HEK293 (cell line): ENCODE measurements around the gene ATF6B.

Experiments
- CTCF ChIA-PET: fragments of 350-600 bp; formaldehyde crosslinking; extraction: SDS; loops from one replicate; lab custom pipeline; 2021; ENCODE audit warnings: antibody characterized with exemption; lab: Yijun Ruan, JAX
- POLR2A ChIA-PET: fragments of 300-600 bp; formaldehyde crosslinking; extraction: SDS; loops from one replicate; lab custom pipeline; 2020; ENCODE audit warnings: antibody characterized with exemption, inconsistent platforms; lab: Yijun Ruan, JAX
- H3K27ac ChIP-seq: fragments of 200-500 bp; sonication (Bioruptor generic); 2 replicates; pipeline ENCODE4 v1.5.1; 2014; ENCODE audit warnings: low read depth, low read length, control low read depth, inconsistent platforms; ENCODE audit errors: extremely low read depth
- H3K36me3 ChIP-seq, 2 experiments: fragments of 200-500 bp in 1 of 2; sonication (Bioruptor generic) in 1 of 2; 1 replicate in 1 of 2; 2 replicates in 1 of 2; pipeline ENCODE4 v1.5.1; 2014 to 2017; ENCODE audit warnings: inconsistent platforms in 2 of 2, low read length in 2 of 2; ENCODE audit not compliant: control insufficient read depth in 2 of 2, insufficient read depth in 1 of 2
- H3K4me1 ChIP-seq: fragments of 200-500 bp; sonication (Bioruptor generic); 2 replicates; pipeline ENCODE4 v1.5.1; 2014; ENCODE audit warnings: mild to moderate bottlenecking, low read length, inconsistent platforms; ENCODE audit not compliant: control insufficient read depth, insufficient read depth
- H3K4me3 ChIP-seq: 2 replicates; pipeline ENCODE4 v1.5.1; 2011; ENCODE audit warnings: low read depth, mild to moderate bottlenecking, control low read depth, low read length, moderate library complexity
- H3K9me3 ChIP-seq: fragments of 200-500 bp; sonication (Bioruptor generic); 2 replicates; pipeline ENCODE4 v1.5.1; 2014; ENCODE audit warnings: low read depth, low read length, inconsistent platforms; ENCODE audit not compliant: control insufficient read depth, insufficient read depth
- AEBP2 ChIP-seq: fragments of 450-650 bp; formaldehyde crosslinking; IDR thresholded peaks from 2 replicates; pipeline ENCODE4 v1.5.1; 2016; ENCODE audit warnings: missing biosample characterization, missing genetic modification characterization, borderline replicate concordance
- KLF1 ChIP-seq: fragments of 450-650 bp; formaldehyde crosslinking; IDR thresholded peaks from 2 replicates; pipeline ENCODE4 v1.5.1; 2016; ENCODE audit warnings: missing biosample characterization, missing genetic modification characterization
- SP7 ChIP-seq: fragments of 450-650 bp; formaldehyde crosslinking; IDR thresholded peaks from 2 replicates; pipeline ENCODE4 v1.5.1; 2016; ENCODE audit warnings: missing biosample characterization, missing genetic modification characterization
- ZBTB44 ChIP-seq: fragments of 450-650 bp; IDR thresholded peaks from 2 replicates; pipeline ENCODE4 v1.5.1; 2018; ENCODE audit warnings: missing biosample characterization, mild to moderate bottlenecking, missing genetic modification characterization
- ZEB2 ChIP-seq: fragments of 450-650 bp; formaldehyde crosslinking; IDR thresholded peaks from 2 replicates; pipeline ENCODE4 v1.5.1; 2016; ENCODE audit warnings: missing biosample characterization, missing genetic modification characterization
- ZNF112 ChIP-seq: fragments of 450-650 bp; formaldehyde crosslinking; IDR thresholded peaks from 2 replicates; pipeline ENCODE4 v1.5.0; 2017; ENCODE audit warnings: missing biosample characterization, missing genetic modification characterization
- ZNF184 ChIP-seq: fragments of 450-650 bp; IDR thresholded peaks from 2 replicates; pipeline ENCODE4 v1.5.1; 2018; ENCODE audit warnings: missing biosample characterization, mild to moderate bottlenecking, missing genetic modification characterization
- ZNF2 ChIP-seq: fragments of 450-650 bp; formaldehyde crosslinking; IDR thresholded peaks from 2 replicates; pipeline ENCODE4 v1.5.1; 2016; ENCODE audit warnings: missing biosample characterization, missing genetic modification characterization
- ZNF23 ChIP-seq: fragments of 450-650 bp; formaldehyde crosslinking; IDR thresholded peaks from 2 replicates; pipeline ENCODE4 v1.5.1; 2016; ENCODE audit warnings: missing biosample characterization, missing genetic modification characterization, borderline replicate concordance
- ZNF335 ChIP-seq: fragments of 450-650 bp; formaldehyde crosslinking; conservative IDR thresholded peaks from 2 replicates; pipeline ENCODE4 v1.5.1; 2016; ENCODE audit warnings: missing biosample characterization, missing genetic modification characterization
- ZNF488 ChIP-seq: fragments of 450-650 bp; formaldehyde crosslinking; IDR thresholded peaks from 2 replicates; pipeline ENCODE4 v1.5.1; 2016; ENCODE audit warnings: missing biosample characterization, missing genetic modification characterization
- ZNF501 ChIP-seq: fragments of 450-650 bp; formaldehyde crosslinking; IDR thresholded peaks from 2 replicates; pipeline ENCODE4 v1.5.1; 2016; ENCODE audit warnings: missing biosample characterization, missing genetic modification characterization
- ZNF76 ChIP-seq: fragments of 450-650 bp; formaldehyde crosslinking; IDR thresholded peaks from 2 replicates; pipeline ENCODE4; 2016; ENCODE audit warnings: low read depth, missing biosample characterization, missing genetic modification characterization, borderline replicate concordance
- ZNF791 ChIP-seq: fragments of 450-650 bp; formaldehyde crosslinking; IDR thresholded peaks from 2 replicates; pipeline ENCODE4 v1.5.1; 2016; ENCODE audit warnings: missing biosample characterization, missing genetic modification characterization
- ZNF830 ChIP-seq: fragments of 450-650 bp; IDR thresholded peaks from 2 replicates; pipeline ENCODE4 v1.5.0; 2018; ENCODE audit warnings: missing biosample characterization, missing genetic modification characterization, low read depth, mild to moderate bottlenecking, moderate library complexity
- TF ChIP-seq, protein P1 (sequence below): fragments of 450-650 bp; formaldehyde crosslinking; IDR thresholded peaks from 2 replicates; pipeline ENCODE4 v1.5.1; 2016; ENCODE audit warnings: missing biosample characterization, missing genetic modification characterization
- TF ChIP-seq, protein P2 (sequence below): fragments of 450-650 bp; formaldehyde crosslinking; IDR thresholded peaks from 2 replicates; pipeline ENCODE4 v1.5.1; 2016; ENCODE audit warnings: missing biosample characterization, missing genetic modification characterization

Gene ATF6B

GRCh38 chr6:32168350-32168749, 40.3 kb upstream of the ATF6B start (continued):
- TF ChIP-seq ZNF23 (no peak), ZNF488 (tag by site-specific recombination) (no peak), ZNF76 (tag by site-specific recombination) (no peak), ZNF2 (tag by site-specific recombination) (no peak), ZNF791 (tag by site-specific recombination) (no peak)
- TF ChIP-seq, all 188 proteins: peak for 0

GRCh38 chr6:32167761-32168262, 39.8 kb upstream of the ATF6B start:
- CTCF ChIA-PET = interaction anchor here (1.0 to 1.9 kb wide), 2 partner anchors 8 to 50 kb away, joined by 3 to 19 read pairs; partner anchors contain the start of gene AGPAT1
- H3K9me3 ChIP-seq = no peaks in the 10 kb centered on the region
- H3K4me1 ChIP-seq = no peaks in the 10 kb centered on the region
- no peak overlapping the region for H3K27ac ChIP-seq
- POLR2A ChIA-PET = interaction anchor here (0.5 to 1.3 kb wide), 4 partner anchors 10 to 18 kb away, joined by 3 to 6 read pairs (median 4); no protein-coding TSS in a partner anchor
- no peak overlapping the region for H3K4me3 ChIP-seq
- H3K36me3 ChIP-seq = peaks cover 19 to 73% of the 10 kb centered on the region in 2 experiments; a peak in 2 of 3 replicates
- TF ChIP-seq, protein P1, sequence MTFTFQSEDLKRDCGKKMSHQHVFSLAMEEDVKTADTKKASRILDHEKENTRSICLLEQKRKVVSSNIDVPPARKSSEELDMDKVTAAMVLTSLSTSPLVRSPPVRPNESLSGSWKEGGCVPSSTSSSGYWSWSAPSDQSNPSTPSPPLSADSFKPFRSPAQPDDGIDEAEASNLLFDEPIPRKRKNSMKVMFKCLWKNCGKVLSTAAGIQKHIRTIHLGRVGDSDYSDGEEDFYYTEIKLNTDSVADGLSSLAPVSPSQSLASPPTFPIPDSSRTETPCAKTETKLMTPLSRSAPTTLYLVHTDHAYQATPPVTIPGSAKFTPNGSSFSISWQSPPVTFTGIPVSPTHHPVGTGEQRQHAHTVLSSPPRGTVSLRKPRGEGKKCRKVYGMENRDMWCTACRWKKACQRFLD = no peak
- TF ChIP-seq ZNF23 (no peak), ZNF184 (tag by site-specific recombination) (no peak), ZBTB44 (no peak), ZNF335 (tag by site-specific recombination) (no peak), SP7 (tag by site-specific recombination) (no peak), AEBP2 (tag by site-specific recombination) (no peak), ZNF830 (tag by site-specific recombination) (no peak), KLF1 (tag by site-specific recombination) (no peak), ZNF501 (no peak), ZEB2 (tag by site-specific recombination) (no peak), ZNF112 (no peak)
- TF ChIP-seq, protein P2, sequence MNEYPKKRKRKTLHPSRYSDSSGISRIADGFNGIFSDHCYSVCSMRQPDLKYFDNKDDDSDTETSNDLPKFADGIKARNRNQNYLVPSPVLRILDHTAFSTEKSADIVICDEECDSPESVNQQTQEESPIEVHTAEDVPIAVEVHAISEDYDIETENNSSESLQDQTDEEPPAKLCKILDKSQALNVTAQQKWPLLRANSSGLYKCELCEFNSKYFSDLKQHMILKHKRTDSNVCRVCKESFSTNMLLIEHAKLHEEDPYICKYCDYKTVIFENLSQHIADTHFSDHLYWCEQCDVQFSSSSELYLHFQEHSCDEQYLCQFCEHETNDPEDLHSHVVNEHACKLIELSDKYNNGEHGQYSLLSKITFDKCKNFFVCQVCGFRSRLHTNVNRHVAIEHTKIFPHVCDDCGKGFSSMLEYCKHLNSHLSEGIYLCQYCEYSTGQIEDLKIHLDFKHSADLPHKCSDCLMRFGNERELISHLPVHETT (tag by site-specific recombination) = no peak
